Ascending aorta (tissue), 2 donors: ENCODE measurements around the gene CFP. TPM values are rescaled to one million over a fixed set of nuclear protein-coding genes. Genes with fewer than 3 reads are reported as not detected.
A peak's percentile ranks its signal among the peaks of the same experiment; 100 is the strongest.
"Not testable (repeated sequence)": the region's sequence is repeated elsewhere in the genome, so short reads cannot be mapped to it uniquely, and the experiment has no call there.

Experiments used
- DNase-seq, 2 donors: peaks; one replicate each; pipeline ENCODE4 v3.0.0-alpha.2; 2019; ENCODE audit warnings: low spot score in 2 of 2
- H3K27ac ChIP-seq, 2 donors: fragments of 200-600 bp; sonication (generic); one replicate each; pipeline ENCODE4 v1.5.1; 2016 to 2017; ENCODE audit warnings: mild to moderate bottlenecking in 1 of 2
- H3K27me3 ChIP-seq: fragments of 200-600 bp; sonication (generic); one replicate; pipeline ENCODE4 v1.5.1; 2017
- H3K36me3 ChIP-seq, 2 donors: fragments of 200-600 bp; sonication (generic); one replicate each; pipeline ENCODE4 v1.5.1; 2016
- H3K4me1 ChIP-seq, 2 donors: fragments of 200-600 bp; sonication (generic); one replicate each; pipeline ENCODE4 v1.5.1; 2016 to 2017; ENCODE audit warnings: mild to moderate bottlenecking in 1 of 2
- H3K4me3 ChIP-seq, 2 donors: fragments of 200-600 bp; sonication (generic); one replicate each; pipeline ENCODE4 v1.5.1; 2016 to 2017; ENCODE audit warnings: mild to moderate bottlenecking in 1 of 2
- H3K9me3 ChIP-seq, 2 donors: fragments of 200-600 bp; sonication (generic); one replicate each; pipeline ENCODE4 v1.5.1; 2016
- CTCF ChIP-seq, 3 experiments: fragments of 200-600 bp in 2 of 3; fragments of 450-650 bp in 1 of 3; sonication (generic) in 2 of 3; IDR thresholded peaks; one replicate each; pipeline ENCODE4 v1.5.1; 2016 to 2019; ENCODE audit warnings: antibody characterized with exemption in 3 of 3, mild to moderate bottlenecking in 1 of 3, moderate library complexity in 1 of 3
- intact Hi-C: fragments of 100-400 bp; cut with DNase I; formaldehyde crosslinking; loops from one replicate; pipeline ENCODE4 v1.15.1; 2023
- total RNA-seq: library from RNA; depleted of rRNA; stranded (reverse); fragments of >200 nt; gene quantifications from one replicate; pipeline ENCODE4 v1.1.0, GENCODE V29; 2016

CFP gene
- total RNA-seq, 1 donor from 2014 or later = 25.4 TPM

GRCh38 chrX:47610511-47610910 lies 19.2 kb downstream of the CFP start:
- intact Hi-C loops = no loop called here
- Histone ChIP-seq H3K9me3 (no peaks in the 10 kb centered on the region), H3K4me3 (no peak overlapping the region), H3K36me3 (no peaks in the 10 kb centered on the region), H3K4me1 (no peaks in the 10 kb centered on the region), H3K27me3 (no peaks in the 10 kb centered on the region), H3K27ac (no peak overlapping the region)
- TF ChIP-seq CTCF (IDR thresholded peaks at IDR 0.05) = no peak
- DNase-seq = peak in 1 of 2 donors; percentile 22

- H3K9me3 ChIP-seq = no peaks in the 10 kb centered on the region
- TF ChIP-seq CTCF (IDR thresholded peaks at IDR 0.05) = no peak
- no peak overlapping the region for H3K4me3 ChIP-seq
- intact Hi-C loops = no loop called here
- no peaks in the 10 kb centered on the region for H3K27me3 ChIP-seq
- H3K4me1 ChIP-seq = no peaks in the 10 kb centered on the region
- no peak overlapping the region for H3K27ac ChIP-seq
- peak in 1 of 2 donors; percentile 3 for DNase-seq
- H3K36me3 ChIP-seq = no peaks in the 10 kb centered on the region
These were observed 21.5 kb downstream of the CFP start for GRCh38 chrX:47608130-47608810.

GRCh38 chrX:47607091-47607490 lies 22.6 kb downstream of the CFP start:
- H3K36me3 ChIP-seq = no peaks in the 10 kb centered on the region
- no peaks in the 10 kb centered on the region for H3K4me1 ChIP-seq
- DNase-seq = no peak
- no peak overlapping the region for H3K4me3 ChIP-seq
- no peak for TF ChIP-seq CTCF (IDR thresholded peaks at IDR 0.05)
- H3K27ac ChIP-seq = no peak overlapping the region
- no peaks in the 10 kb centered on the region for H3K9me3 ChIP-seq
- intact Hi-C loops = no loop called here
- no peaks in the 10 kb centered on the region for H3K27me3 ChIP-seq

GRCh38 chrX:47605024-47605423 lies 24.7 kb downstream of the CFP start:
- H3K4me3 ChIP-seq = no peak overlapping the region
- no peaks in the 10 kb centered on the region for H3K27me3 ChIP-seq
- DNase-seq = peak in 1 of 2 donors; percentile 40
- TF ChIP-seq CTCF (IDR thresholded peaks at IDR 0.05) = no peak
- no peaks in the 10 kb centered on the region for H3K4me1 ChIP-seq
- intact Hi-C loops = no loop called here
- H3K27ac ChIP-seq = no peak overlapping the region
- H3K9me3 ChIP-seq = peaks cover 0 to 3% of the 10 kb centered on the region in 2 donors
- H3K36me3 ChIP-seq = no peaks in the 10 kb centered on the region

- intact Hi-C loops, H3K4me1 ChIP-seq, H3K36me3 ChIP-seq, H3K27ac ChIP-seq, H3K4me3 ChIP-seq, H3K27me3 ChIP-seq: not testable (repeated sequence)
- peak in 1 of 2 donors; percentile 8 for DNase-seq
- H3K9me3 ChIP-seq = peaks cover 0 to 22% of the 10 kb centered on the region in 2 donors
These were observed 26.6 kb downstream of the CFP start for GRCh38 chrX:47603125-47603524.

GRCh38 chrX:47597222-47597621 lies 32.5 kb downstream of the CFP start:
- peaks cover 10 to 41% of the 10 kb centered on the region in 2 donors for H3K9me3 ChIP-seq
- H3K27me3 ChIP-seq = no peaks in the 10 kb centered on the region
- no peak for DNase-seq
- no peak for TF ChIP-seq CTCF (IDR thresholded peaks at IDR 0.05)
- H3K4me3 ChIP-seq = no peak overlapping the region
- peaks cover 0 to 2% of the 10 kb centered on the region in 2 donors for H3K4me1 ChIP-seq
- no peak overlapping the region for H3K27ac ChIP-seq
- intact Hi-C loops = no loop called here
- no peaks in the 10 kb centered on the region for H3K36me3 ChIP-seq
